ENCODE measurements around the gene MCTP1.

DNA sequence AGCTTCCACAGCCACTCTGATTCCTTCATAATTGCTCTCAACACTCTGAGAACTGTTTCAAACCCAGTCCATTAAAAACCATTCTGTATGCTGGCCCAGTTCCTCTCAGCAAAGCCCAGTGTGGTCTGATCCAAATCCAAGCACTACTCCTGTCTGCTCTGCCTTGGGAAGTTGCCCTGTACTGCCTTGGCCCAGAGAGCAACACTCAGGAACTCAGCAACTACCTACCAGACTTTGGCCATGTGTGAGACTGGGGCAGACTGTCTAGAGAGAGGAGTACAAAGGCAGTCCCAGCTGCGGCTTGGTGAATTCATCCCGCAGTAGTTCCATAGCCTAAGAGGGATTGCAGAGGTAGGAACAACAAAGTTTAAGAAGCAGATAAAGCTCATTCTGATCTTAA, 214.4 kb downstream of the MCTP1 start:
- TF ChIP-seq, protein P1, sequence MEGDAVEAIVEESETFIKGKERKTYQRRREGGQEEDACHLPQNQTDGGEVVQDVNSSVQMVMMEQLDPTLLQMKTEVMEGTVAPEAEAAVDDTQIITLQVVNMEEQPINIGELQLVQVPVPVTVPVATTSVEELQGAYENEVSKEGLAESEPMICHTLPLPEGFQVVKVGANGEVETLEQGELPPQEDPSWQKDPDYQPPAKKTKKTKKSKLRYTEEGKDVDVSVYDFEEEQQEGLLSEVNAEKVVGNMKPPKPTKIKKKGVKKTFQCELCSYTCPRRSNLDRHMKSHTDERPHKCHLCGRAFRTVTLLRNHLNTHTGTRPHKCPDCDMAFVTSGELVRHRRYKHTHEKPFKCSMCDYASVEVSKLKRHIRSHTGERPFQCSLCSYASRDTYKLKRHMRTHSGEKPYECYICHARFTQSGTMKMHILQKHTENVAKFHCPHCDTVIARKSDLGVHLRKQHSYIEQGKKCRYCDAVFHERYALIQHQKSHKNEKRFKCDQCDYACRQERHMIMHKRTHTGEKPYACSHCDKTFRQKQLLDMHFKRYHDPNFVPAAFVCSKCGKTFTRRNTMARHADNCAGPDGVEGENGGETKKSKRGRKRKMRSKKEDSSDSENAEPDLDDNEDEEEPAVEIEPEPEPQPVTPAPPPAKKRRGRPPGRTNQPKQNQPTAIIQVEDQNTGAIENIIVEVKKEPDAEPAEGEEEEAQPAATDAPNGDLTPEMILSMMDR (IDR thresholded peaks at IDR 0.05) = no peak
- TF ChIP-seq, protein P2, sequence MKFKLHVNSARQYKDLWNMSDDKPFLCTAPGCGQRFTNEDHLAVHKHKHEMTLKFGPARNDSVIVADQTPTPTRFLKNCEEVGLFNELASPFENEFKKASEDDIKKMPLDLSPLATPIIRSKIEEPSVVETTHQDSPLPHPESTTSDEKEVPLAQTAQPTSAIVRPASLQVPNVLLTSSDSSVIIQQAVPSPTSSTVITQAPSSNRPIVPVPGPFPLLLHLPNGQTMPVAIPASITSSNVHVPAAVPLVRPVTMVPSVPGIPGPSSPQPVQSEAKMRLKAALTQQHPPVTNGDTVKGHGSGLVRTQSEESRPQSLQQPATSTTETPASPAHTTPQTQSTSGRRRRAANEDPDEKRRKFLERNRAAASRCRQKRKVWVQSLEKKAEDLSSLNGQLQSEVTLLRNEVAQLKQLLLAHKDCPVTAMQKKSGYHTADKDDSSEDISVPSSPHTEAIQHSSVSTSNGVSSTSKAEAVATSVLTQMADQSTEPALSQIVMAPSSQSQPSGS (CRISPR knock-in tag; IDR thresholded peaks at IDR 0.05; ENCODE audit: borderline replicate concordance, low read depth) = no peak
- no peak for TF ChIP-seq NR2C2 (CRISPR knock-in tag; IDR thresholded peaks at IDR 0.05)
- TF ChIP-seq, protein P3, sequence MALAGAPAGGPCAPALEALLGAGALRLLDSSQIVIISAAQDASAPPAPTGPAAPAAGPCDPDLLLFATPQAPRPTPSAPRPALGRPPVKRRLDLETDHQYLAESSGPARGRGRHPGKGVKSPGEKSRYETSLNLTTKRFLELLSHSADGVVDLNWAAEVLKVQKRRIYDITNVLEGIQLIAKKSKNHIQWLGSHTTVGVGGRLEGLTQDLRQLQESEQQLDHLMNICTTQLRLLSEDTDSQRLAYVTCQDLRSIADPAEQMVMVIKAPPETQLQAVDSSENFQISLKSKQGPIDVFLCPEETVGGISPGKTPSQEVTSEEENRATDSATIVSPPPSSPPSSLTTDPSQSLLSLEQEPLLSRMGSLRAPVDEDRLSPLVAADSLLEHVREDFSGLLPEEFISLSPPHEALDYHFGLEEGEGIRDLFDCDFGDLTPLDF (CRISPR knock-in tag; IDR thresholded peaks at IDR 0.05) = no peak
- TF ChIP-seq, protein P4, sequence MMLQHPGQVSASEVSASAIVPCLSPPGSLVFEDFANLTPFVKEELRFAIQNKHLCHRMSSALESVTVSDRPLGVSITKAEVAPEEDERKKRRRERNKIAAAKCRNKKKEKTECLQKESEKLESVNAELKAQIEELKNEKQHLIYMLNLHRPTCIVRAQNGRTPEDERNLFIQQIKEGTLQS (CRISPR knock-in tag; conservative IDR thresholded peaks at IDR 0.05) = no peak
- TF ChIP-seq ATF1 (CRISPR knock-in tag; IDR thresholded peaks at IDR 0.05) = no peak
- TF ChIP-seq MAX (CRISPR knock-in tag; IDR thresholded peaks at IDR 0.05) = no peak

Data from WTC11 (cell line).